GM18951 (cell line): ENCODE data around the gene TNS4.

Experiments used
- POLR2A ChIP-seq: IDR thresholded peaks from 4 replicates; pipeline ENCODE4 v1.6.1; 2011; ENCODE audit warnings: mild to moderate bottlenecking; ENCODE audit not compliant: insufficient read length, insufficient read depth; ENCODE audit errors: extremely low read depth
- in situ Hi-C: fragments of 300-500 bp; cut with MboI; formaldehyde crosslinking; loops from one replicate; pipeline ENCODE4 v1.12.0; 2022; ENCODE audit warnings: low sequenced_read_pairs, mixed read lengths, inconsistent platforms; ENCODE audit not compliant: unreplicated experiment

The TNS4 gene

DNA sequence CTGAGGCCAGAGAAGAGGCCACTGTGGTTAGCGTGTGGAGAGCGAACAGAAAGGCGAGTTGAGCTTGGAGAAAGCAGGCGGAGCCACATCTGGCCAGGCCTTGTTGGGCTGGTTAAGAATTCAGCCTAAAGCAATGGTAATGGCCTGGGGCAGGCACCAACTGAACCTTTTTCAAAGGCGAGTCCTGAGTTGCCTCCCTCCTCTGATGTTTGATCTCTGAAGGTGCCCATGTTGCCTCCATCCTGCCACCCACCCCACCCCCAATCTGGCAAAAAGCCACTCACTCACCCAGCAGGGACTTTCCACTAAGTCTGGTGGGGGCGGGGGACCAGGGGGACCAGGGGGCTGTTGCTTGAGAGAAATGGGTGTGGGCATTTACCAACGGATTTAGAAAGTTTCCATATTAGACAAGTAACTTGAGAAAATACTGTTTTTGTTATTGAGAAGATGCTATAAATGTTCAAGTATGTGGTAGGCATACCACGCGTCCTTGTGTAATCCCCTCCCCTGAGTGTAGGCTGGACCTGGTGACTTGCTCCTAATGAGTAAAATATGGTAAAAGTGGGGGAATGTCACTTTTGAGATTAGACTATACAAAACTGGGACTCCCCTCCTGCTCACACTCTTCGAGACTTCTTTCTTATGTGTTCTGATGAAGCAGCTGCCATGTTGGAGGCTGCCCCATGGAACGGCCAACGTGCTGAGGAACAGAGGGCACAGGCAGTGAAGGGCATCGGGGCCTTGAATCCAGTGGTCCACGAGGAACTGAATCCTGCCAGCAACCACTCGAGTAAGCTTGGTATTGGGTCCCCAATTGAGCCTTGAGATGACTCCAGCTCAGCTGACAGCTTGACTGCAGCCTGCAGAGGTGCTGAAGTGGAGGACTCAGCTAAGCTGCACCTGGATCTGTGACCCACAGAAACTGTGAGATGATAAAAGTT lies 29.9 kb upstream of the TNS4 start:
- TF ChIP-seq POLR2A: no peak
- in situ Hi-C loops: loop anchor here (25.0 kb wide), 1 partner anchor 94 kb away; the partner anchor contains the start of gene IGFBP4

DNA sequence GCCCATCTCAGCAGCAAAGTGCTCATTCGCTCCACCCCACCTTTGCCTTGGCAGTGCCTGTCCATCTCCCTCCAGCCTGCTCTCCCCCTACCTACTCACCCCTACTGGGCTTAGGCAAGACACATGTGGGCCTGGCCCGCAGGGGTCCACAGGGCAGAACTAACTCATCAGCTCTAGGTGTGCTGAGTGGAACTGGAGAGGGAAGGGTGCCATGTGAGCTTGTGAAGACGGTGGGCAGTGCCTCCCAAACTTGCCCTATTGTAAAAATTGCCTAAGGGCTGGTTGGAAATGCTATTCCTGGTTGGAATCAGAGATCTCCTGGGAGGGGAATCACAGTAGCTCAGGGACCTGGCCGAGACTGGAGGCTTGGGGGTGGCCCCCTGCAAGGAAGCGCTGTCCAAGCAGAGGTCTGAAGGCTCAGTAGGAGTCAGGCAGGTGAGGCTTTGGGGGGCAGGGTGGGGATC lies 29.1 kb upstream of the TNS4 start:
- TF ChIP-seq POLR2A: no peak
- in situ Hi-C loops: loop anchor here (25.0 kb wide), 1 partner anchor 93 kb away; the partner anchor contains the start of gene IGFBP4

DNA sequence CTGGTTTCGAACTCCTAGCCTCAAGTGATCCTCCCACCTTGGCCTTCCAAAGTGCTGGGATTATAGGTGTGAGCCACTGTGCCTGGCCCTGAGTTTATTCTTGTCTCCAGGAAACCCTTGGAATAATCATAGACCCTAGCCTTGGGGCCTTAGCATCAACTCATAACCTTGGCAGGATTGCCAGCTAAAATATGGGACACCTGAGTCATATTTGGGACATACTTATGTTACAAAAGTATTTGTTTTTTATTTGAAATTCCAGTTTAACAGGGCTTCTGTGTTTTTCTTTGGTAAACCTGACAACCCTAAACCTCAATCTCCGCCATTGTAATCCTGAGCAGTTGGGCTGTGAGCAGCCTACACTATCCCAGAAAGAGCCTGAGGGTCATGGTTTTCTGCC lies 28.6 kb upstream of the TNS4 start:
- no peak for TF ChIP-seq POLR2A

GRCh38 chr17:40528692-40529417 lies 27.4 kb upstream of the TNS4 start:
- in situ Hi-C loops: loop anchor here (25.0 kb wide), 1 partner anchor 92 kb away; the partner anchor contains the start of gene IGFBP4

More for the DNA sequence above, 28.6 kb upstream of the TNS4 start:
- in situ Hi-C loops: loop anchor here (25.0 kb wide), 1 partner anchor 93 kb away; the partner anchor contains the start of gene IGFBP4

DNA sequence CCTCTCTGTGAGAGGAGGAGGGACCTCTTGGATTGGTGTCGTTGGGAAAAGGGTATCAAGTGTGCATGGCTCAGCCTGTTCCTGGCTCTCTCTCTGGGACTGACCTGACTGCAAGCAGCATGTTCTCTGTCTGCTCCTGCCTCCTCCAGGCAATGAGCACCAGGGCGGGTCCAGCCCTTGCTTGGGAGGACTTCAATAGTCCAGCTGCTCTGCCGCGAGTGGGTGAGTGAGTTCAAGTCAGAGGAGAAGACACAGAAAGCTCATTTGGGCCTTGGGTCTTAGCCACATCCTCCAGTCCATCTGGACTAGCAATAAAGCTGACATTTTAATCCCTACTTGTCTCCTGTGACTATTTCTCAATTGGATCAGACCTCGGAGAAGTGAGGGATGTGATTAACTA lies 25.2 kb upstream of the TNS4 start:
- in situ Hi-C loops: loop anchor here (25.0 kb wide), 1 partner anchor 89 kb away; the partner anchor contains the start of gene IGFBP4
- TF ChIP-seq POLR2A: no peak

More at GRCh38 chr17:40528692-40529417, 27.4 kb upstream of the TNS4 start:
- no peak for TF ChIP-seq POLR2A

DNA sequence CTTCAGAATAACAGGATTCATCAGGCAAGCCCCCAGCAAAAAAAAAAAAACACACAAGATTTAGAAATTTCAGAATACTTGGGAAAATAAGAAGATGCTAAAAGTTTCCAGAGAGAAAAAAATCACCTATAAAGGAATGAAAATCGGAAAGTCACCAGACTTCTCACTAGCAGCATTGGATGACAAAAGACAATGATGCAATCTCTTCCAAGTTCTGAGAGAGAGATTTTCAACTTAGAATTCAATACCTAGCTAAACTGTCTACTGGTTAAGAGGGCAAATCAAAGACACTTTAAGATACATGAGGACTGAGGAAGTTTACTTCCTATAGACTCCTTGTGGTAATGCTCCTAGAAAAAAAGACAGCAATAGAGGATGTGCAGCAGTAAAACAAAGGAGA lies 23.9 kb upstream of the TNS4 start:
- no peak for TF ChIP-seq POLR2A
- in situ Hi-C loops: loop anchor here (25.0 kb wide), 1 partner anchor 88 kb away; the partner anchor contains the start of gene IGFBP4

DNA sequence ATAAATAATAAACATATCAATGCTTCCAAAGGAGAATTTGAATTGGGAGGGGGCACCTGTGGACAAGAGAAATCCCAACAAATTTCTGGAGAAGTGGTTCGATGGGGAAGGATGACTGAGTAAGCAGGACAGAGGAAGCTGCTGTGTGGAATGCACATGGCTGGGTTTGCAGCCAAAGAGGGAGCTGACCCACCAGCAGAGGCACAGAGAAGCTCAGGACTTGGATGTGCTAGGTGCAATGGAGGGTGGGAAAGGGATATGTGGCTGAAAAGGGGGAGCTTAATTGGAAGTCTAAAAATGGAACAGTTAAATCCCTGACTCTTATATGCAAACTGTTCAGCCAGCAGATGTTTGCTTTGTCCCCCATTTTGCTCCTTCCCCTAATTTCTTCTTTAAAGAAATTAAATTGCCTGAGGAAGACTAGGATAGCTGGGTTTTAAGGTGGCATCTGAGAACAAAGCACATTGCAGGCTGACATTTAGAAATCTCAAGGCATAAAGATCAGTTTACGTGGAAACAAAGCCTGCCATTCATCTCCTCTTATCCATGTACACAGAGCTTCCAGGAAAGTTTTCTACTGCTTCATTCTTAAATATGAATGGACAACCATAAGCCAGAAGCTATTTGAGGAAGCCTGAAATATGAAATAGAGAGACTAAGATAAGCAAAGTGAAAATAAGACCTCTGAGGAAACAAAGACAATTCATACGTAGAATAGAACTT lies 23.0 kb upstream of the TNS4 start:
- TF ChIP-seq POLR2A: no peak
- in situ Hi-C loops: no loop called here

- TF ChIP-seq POLR2A: no peak
- in situ Hi-C loops: no loop called here
Measured at GRCh38 chr17:40522961-40523310, 21.5 kb upstream of the TNS4 start.

DNA sequence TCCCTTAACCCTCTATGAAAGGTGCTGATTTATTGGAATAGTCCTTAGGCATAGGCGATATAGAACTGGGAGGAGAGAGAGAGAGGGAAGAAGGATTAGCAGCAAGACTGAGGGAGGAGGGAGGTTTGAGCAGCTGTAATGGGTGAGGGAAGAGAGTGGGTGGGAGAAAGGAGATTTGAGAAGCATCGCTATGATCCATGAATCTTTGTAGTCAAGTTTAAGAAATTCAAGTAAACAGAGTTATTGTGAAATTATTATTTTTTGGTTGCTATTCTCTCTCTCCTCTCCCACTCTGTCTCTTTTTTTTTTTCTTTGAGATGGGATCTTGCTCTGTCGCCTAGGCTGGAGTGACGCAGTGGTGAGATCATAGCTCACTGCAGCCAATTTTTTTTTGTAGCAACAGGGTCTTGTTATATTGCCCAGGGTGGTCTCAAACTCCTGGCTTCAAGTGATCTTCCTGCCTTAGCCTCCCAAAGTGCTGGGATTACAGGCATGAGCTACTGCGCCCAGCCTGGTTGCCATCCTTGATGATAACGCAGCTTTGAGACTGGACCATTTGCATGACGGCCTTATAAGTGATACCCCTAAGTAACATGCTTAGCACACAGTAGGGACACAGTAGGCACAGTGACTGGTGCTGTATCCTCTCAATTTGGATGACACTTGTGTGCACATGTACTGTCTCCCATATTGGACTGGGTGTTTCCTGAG lies 21.0 kb upstream of the TNS4 start:
- no peak for TF ChIP-seq POLR2A
- in situ Hi-C loops: no loop called here

GRCh38 chr17:40520991-40521453 lies 19.6 kb upstream of the TNS4 start:
- in situ Hi-C loops: no loop called here
- TF ChIP-seq POLR2A: no peak

DNA sequence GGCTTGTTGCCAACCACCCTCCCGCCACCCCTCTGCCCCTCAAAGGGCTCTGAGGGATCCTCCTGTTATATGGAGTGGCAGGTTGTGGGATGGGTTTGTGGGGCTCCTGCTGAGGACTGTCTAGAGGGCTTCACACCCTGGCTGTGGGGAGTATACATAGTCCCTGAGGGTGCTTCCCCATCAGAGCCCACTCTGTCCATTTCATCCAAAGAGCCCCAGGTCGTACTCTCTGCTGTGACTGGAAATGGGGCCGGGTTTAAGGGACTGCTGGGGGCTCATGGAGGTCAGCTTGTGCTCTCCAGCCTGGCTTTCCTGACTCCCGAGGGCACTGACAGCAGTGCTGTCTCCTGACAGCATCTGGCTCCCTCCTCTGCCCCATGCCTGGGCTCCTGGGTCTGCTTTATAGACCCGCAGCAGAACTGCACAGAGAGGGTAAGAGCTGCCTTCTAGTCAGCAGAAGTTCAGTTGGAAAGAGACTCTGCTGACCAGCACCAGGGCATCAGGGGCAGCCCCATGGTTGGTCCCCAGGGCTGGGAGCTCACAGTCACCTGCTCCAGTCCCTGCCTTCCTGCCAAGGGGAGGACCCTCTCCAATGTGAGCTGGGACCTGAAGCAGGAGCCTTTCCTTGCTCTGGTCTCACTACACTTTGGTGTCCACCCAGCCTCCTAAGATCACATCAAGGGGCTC lies 17.8 kb upstream of the TNS4 start:
- TF ChIP-seq POLR2A: no peak
- in situ Hi-C loops: no loop called here
